Breast epithelium (tissue), 3 donors: ENCODE data around the gene SLC8B1.

ENCODE experiments used
- POLR2A ChIP-seq: fragments of 450-650 bp; IDR thresholded peaks from one replicate; pipeline ENCODE4 v1.6.1; 2016; ENCODE audit warnings: antibody characterized with exemption, mild to moderate bottlenecking, moderate library complexity
- POLR2AphosphoS5 ChIP-seq, 3 donors: sonication (generic); formaldehyde crosslinking; IDR thresholded peaks; one replicate each; pipeline ENCODE4 v1.6.1; 2017; ENCODE audit warnings: antibody characterized with exemption in 3 of 3
- TF ChIP-seq, protein P1 (sequence below), 3 donors: fragments of 450-650 bp; IDR thresholded peaks; one replicate each; pipeline ENCODE4 v1.5.1; 2016 to 2017; ENCODE audit warnings: antibody characterized with exemption in 3 of 3, mild to moderate bottlenecking in 3 of 3, moderate library complexity in 3 of 3

DNA sequence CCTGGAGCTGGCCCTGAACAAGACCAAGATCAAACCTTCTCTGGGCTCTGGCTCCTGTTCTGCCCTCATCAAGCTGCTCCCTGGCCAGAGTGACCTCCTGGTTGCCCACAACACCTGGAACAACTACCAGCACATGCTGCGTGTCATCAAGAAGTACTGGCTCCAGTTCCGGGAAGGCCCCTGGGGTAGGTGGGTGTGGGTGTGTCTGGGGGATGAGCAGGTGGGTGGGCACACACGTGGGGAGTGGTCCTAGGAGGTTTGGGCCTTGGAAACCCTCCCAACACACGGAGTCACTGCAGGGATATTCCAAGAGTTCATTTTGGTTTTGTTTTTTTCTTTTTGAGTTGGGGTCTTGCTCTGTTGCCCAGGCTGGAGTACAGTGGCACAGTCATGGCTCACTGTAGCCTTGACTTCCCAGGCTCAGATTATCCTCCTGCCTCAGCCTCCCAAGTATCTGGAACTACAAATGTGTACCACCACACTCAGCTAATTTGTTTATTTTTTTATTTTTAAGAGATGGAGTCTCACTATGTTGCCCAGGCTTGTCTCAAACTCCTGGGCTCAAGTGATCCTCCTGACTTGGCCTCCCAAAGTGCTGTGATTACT lies 40.0 kb upstream of the SLC8B1 start:
- TF ChIP-seq, protein P1, sequence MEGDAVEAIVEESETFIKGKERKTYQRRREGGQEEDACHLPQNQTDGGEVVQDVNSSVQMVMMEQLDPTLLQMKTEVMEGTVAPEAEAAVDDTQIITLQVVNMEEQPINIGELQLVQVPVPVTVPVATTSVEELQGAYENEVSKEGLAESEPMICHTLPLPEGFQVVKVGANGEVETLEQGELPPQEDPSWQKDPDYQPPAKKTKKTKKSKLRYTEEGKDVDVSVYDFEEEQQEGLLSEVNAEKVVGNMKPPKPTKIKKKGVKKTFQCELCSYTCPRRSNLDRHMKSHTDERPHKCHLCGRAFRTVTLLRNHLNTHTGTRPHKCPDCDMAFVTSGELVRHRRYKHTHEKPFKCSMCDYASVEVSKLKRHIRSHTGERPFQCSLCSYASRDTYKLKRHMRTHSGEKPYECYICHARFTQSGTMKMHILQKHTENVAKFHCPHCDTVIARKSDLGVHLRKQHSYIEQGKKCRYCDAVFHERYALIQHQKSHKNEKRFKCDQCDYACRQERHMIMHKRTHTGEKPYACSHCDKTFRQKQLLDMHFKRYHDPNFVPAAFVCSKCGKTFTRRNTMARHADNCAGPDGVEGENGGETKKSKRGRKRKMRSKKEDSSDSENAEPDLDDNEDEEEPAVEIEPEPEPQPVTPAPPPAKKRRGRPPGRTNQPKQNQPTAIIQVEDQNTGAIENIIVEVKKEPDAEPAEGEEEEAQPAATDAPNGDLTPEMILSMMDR (IDR thresholded peaks at IDR 0.05), result no peak
- no peak for TF ChIP-seq POLR2AphosphoS5 (IDR thresholded peaks at IDR 0.05)
- TF ChIP-seq POLR2A, result no peak
